Measurements from ENCODE around the gene NDUFA3. TPM values are rescaled to one million over a fixed set of nuclear protein-coding genes. Genes with fewer than 3 reads are reported as not detected.

Gene NDUFA3
- total RNA-seq, 1 experiment from 2014 or later: 134 TPM

DNA sequence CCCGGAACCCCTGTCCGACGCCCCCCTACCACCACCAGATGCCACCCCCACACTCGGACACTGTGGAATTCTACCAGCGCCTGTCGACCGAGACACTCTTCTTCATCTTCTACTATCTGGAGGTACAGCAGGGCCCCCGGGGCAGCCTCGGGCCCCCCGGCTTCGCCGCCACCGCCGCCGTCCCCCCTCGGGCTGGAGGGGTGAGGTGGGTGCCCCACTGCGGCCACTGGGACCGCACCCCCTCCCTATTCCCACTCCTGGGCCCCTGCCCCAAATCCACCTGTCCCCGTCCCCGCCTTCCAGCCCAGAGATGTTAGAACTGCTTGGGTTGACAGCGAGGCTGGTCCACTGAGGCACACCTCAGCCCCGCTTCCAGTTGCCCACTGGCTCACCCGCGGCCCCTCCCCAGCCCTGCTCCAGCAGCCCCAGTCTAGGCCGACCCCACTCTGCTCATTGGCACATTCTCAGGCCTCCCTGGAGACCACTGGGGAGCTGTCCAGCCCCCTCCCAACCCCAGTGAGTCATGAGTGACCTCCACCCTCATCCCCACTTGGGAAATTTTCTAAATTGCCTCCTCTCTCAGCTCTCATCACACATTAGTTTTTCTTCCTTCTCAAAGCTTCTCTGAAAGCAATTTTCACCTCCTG, 50.3 kb downstream of the NDUFA3 start:
- DNase-seq: peak in 1 of 2 experiments; percentile 9
- Histone ChIP-seq H3F3A (ENCODE audit: insufficient read depth, low read depth) (peaks cover 73% of the 10 kb centered on the region), H3K4me1 (replicated peaks; ENCODE audit: insufficient read depth) (peaks cover 5% of the 10 kb centered on the region; the same call in 1 of the 2 replicates), H3K36me3 (ENCODE audit: low read depth) (peaks cover 16% of the 10 kb centered on the region), H3K4me3 (no peak overlapping the region), H3K4me2 (no peak overlapping the region), H3K27me3 (ENCODE audit: insufficient read depth, low read depth) (no peaks in the 10 kb centered on the region), H2AFZ (no peak overlapping the region), H3K79me2 (ENCODE audit: low read depth) (peaks cover 3% of the 10 kb centered on the region; the same call in 1 of the 2 replicates), H3K9me2 (ENCODE audit: insufficient read depth) (no peaks in the 10 kb centered on the region), H4K20me1 (ENCODE audit: insufficient read depth) (peaks cover 40% of the 10 kb centered on the region), H3K27ac (no peak overlapping the region), H3K9me3 (ENCODE audit: insufficient read depth, low read depth) (no peaks in the 10 kb centered on the region)
- intact Hi-C loops (cut with micrococcal nuclease; ENCODE audit: unreplicated experiment): no loop called here
- ChIA-PET POLR2A (ENCODE audit: unreplicated experiment) (interaction anchor here (0.7 kb wide), 1 partner anchor 16 kb away, joined by 4 read pairs; the partner anchor contains the start of gene CNOT3), CTCF (no interaction called here)
- no TSS peak for BruUV-seq (replicated peaks)
- TF ChIP-seq, protein P1, sequence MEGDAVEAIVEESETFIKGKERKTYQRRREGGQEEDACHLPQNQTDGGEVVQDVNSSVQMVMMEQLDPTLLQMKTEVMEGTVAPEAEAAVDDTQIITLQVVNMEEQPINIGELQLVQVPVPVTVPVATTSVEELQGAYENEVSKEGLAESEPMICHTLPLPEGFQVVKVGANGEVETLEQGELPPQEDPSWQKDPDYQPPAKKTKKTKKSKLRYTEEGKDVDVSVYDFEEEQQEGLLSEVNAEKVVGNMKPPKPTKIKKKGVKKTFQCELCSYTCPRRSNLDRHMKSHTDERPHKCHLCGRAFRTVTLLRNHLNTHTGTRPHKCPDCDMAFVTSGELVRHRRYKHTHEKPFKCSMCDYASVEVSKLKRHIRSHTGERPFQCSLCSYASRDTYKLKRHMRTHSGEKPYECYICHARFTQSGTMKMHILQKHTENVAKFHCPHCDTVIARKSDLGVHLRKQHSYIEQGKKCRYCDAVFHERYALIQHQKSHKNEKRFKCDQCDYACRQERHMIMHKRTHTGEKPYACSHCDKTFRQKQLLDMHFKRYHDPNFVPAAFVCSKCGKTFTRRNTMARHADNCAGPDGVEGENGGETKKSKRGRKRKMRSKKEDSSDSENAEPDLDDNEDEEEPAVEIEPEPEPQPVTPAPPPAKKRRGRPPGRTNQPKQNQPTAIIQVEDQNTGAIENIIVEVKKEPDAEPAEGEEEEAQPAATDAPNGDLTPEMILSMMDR (conservative IDR thresholded peaks at IDR 0.05): no peak
- TF ChIP-seq EZH2 (IDR thresholded peaks at IDR 0.05; ENCODE audit: low read depth): no peak

DNA sequence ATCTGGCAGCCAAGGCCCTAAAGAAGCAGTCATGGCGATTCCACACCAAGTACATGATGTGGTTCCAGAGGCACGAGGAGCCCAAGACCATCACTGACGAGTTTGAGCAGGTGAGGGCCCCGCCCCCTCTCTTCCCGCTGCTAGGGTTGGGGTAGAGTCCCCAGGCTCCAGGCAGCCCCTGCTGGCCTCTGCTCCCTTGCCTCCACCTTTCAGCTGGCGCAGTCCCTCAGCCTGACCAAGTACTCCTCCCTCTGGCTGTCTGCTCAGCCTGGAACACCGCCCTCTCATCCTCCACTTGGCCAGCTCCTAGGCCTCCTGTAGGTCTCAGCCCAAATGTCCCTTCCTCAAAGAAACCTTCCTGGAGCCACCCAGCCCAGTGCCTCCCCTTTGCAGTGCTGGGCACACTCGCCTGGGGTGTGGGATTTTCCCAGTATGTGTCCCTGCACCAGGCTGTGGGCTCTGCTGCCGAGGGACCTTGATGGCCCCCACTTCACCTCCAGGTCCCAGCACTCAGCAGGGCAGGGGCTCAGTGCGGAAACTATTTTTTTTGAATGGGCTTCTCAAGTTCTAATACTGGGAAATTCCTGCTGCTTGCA, 51.2 kb downstream of the NDUFA3 start:
- DNase-seq: peak in 1 of 2 experiments; percentile 28
- Histone ChIP-seq H3K4me2 (no peak overlapping the region), H3F3A (ENCODE audit: insufficient read depth, low read depth) (peaks cover 78% of the 10 kb centered on the region), H3K4me1 (replicated peaks; ENCODE audit: insufficient read depth) (peaks cover 12% of the 10 kb centered on the region), H3K36me3 (ENCODE audit: low read depth) (peaks cover 16% of the 10 kb centered on the region), H3K9me3 (ENCODE audit: insufficient read depth, low read depth) (no peaks in the 10 kb centered on the region), H2AFZ (no peak overlapping the region), H4K20me1 (ENCODE audit: insufficient read depth) (peaks cover 40% of the 10 kb centered on the region), H3K9me2 (ENCODE audit: insufficient read depth) (no peaks in the 10 kb centered on the region), H3K27me3 (ENCODE audit: insufficient read depth, low read depth) (no peaks in the 10 kb centered on the region), H3K79me2 (ENCODE audit: low read depth) (peaks cover 11% of the 10 kb centered on the region), H3K4me3 (no peak overlapping the region), H3K27ac (no peak overlapping the region)
- POLR2A ChIA-PET (ENCODE audit: unreplicated experiment): no interaction called here
- no TSS peak for BruUV-seq (replicated peaks)
- intact Hi-C loops (cut with micrococcal nuclease; ENCODE audit: unreplicated experiment): no loop called here
- CTCF ChIA-PET: no interaction called here
- TF ChIP-seq, protein P1 (conservative IDR thresholded peaks at IDR 0.05): no peak
- no peak for TF ChIP-seq EZH2 (IDR thresholded peaks at IDR 0.05; ENCODE audit: low read depth)

DNA sequence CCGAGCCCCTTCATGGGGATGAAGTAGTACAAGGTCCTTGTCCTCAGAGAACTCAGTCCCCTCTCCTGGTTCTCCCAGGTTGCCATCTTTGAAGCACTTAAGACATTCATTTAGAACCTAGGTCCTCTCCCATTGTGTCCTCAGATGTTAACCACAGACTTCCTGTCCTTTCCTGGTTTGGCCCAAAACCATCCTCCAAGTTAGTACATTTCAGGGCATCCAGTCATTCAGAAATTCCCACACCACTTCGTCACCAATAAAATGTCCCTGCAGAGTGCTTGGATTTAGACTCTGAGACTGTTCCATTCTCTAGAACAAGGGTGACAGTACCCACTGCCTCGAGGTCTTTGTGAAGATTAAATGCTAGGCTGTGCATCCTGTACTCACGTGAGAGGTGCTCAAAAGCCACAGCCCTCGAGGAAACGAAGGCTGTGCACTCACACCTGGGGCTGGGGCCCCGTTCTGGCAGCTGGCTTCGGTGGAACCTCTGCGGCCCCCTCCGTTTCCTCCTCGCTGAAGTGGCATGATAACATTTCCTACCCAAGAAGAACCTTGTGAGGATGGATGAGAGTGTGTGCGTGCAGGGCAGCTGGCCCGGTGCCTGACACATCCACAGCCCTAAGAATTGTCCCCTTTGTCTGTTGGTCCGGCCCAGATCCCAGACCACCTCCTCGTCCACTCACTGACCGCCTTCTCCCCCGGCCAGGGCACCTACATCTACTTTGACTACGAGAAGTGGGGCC, 52.1 kb downstream of the NDUFA3 start:
- H3K4me1 ChIP-seq (replicated peaks; ENCODE audit: insufficient read depth): peaks cover 12% of the 10 kb centered on the region
- intact Hi-C loops (cut with micrococcal nuclease; ENCODE audit: unreplicated experiment): no loop called here
- peaks cover 16% of the 10 kb centered on the region for H3K36me3 ChIP-seq (ENCODE audit: low read depth)
- H3K27me3 ChIP-seq (ENCODE audit: insufficient read depth, low read depth): no peaks in the 10 kb centered on the region
- H4K20me1 ChIP-seq (ENCODE audit: insufficient read depth): peaks cover 40% of the 10 kb centered on the region
- no peak overlapping the region for H3K4me2 ChIP-seq
- DNase-seq: peak in 1 of 2 experiments; percentile 30
- no peaks in the 10 kb centered on the region for H3K9me2 ChIP-seq (ENCODE audit: insufficient read depth)
- H3F3A ChIP-seq (ENCODE audit: insufficient read depth, low read depth): peaks cover 77% of the 10 kb centered on the region
- H3K27ac ChIP-seq: no peak overlapping the region
- peaks cover 14% of the 10 kb centered on the region for H3K79me2 ChIP-seq (ENCODE audit: low read depth)
- H3K9me3 ChIP-seq (ENCODE audit: insufficient read depth, low read depth): no peaks in the 10 kb centered on the region
- BruUV-seq (replicated peaks): no TSS peak
- ChIA-PET POLR2A (ENCODE audit: unreplicated experiment) (no interaction called here), CTCF (no interaction called here)
- H2AFZ ChIP-seq: no peak overlapping the region
- no peak overlapping the region for H3K4me3 ChIP-seq
- no peak for TF ChIP-seq EZH2 (IDR thresholded peaks at IDR 0.05; ENCODE audit: low read depth)
- TF ChIP-seq, protein P1 (conservative IDR thresholded peaks at IDR 0.05): no peak

All from PC-9 (cell line).